ENCODE results near the gene NIPBL.
"Not testable (repeated sequence)": the region's sequence is repeated elsewhere in the genome, so short reads cannot be mapped to it uniquely, and the experiment has no call there.

Gene NIPBL

DNA sequence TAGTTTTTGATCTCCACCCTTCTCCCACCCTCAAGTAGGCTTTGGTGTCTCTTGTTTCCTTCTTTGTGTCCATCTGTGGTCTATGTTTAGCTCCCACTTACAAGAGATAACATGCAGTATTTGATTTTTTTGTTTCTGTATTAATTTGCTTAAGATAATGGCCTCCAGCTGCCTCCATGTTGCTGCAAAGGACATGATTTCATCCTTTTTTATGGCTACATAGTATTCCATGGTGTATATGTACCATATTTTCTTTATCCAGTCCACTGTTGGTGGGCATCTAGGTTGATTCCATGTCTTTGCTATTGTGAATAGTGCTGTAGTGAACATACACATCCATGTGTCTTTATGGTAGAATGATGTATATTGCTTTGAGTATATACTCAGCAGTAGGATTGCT is 24.5 kb downstream of the NIPBL start:
- DNase-seq (ENCODE audit: low read depth): not testable (repeated sequence)

DNA sequence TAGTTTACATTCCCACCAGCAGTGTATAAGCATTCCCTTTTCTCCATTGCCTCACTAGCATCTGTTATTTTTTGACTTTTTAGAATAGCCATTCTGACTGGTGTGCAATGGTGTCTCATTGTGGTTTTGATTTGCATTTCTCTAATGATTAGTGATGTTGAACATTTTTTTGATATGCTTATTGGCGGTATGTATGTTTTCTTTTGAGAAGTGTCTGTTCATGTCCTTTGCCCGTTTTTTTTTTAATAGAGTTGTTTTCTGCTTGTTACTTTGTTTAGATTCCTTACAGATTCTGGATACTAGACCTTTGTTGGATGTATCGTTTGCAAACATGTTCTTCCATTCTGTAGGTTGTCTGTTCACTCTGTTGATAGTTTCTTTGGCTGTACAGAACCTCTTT is 25.3 kb downstream of the NIPBL start:
- no peak for DNase-seq (ENCODE audit: low read depth)

DNA sequence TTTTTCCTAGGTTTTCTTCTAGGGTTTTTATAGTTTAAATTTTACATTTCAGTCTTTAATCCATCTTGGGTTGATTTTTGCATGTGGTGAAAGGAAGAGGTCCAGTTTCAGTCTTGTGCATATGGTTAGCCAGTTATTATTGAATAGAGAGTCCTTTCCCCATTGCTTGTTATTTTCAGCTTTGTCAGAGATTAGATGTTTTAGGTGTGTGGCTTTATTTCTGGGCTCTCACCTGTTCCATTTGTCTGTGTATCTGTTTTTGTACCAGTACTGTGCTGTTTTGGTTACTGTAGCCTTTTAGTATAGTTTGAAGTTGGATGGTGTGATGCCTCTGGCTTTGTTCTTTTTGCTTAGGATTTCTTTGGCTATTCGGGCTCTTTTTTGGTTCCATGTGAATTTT is 25.8 kb downstream of the NIPBL start:
- no peak for DNase-seq (ENCODE audit: low read depth)

DNA sequence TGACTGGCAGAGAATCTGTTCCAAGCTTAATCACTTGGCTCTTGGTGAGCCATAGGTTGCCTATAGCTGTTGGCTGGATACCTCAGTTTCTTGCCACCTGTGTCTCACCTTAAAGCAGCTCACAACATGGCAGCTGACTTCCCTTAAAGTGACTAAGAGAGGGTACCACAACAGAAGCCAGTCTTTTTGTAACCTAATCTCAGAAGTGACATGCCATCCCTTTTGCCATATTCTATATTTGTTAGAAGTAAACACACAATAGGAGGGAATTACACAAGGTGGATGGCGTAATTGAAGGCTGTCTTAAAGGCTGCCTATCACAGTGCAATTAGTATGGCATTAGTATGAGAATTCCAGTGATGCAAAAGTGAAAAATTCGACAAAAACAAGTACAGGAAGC is 28.1 kb downstream of the NIPBL start:
- no peak for DNase-seq (ENCODE audit: low read depth)

DNA sequence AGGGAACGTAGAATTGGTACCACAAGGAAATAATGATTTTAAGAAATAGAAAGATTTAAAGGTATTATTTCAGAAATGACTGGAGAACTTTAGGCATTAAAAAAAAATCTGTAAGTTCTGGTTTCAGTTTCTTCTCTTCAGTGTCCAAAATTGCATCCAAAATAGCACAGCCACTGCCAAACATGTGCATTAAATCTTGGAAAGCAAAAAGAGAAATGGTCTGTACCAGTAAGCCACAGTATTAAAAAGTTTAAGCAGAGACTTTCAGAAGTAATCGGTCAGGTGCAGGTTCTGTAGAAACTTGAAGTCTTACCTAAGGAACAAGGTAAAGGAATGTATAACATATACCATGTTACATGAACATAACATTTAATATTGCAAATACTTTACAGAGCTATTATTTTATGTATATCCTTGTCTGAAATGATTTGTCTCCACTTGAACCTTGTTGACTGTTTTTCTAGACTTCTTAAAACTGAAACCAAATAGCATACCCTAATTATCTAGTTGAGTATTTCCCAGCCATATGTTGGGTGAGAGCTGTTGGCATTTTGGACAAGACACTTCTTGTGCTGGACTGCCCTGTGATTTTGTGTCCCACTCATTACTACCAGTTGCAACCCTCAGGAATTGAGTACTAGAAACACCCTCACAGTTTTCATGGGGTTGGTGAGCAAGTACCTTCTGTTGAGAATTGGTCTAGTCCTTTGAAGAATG is 32.1 kb downstream of the NIPBL start:
- no peak for DNase-seq (ENCODE audit: low read depth)

DNA sequence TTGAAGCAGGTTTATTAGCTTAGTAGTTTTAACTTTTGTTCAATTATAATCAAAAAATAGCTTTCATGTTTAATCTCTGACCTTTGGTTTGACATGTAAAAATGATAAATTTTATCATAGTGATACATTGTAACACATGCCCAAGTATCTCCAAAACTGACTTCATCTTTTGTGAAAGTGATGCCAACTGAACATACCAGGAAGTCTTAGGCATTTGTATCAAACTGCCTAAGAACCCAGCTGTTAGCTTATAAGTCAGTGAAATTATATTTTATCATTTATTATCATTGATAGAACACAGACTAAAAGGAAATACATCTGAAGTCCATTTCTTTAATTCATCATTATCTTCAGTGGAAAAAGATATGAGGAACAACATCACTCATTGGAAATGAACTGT is 39.1 kb downstream of the NIPBL start:
- no peak for DNase-seq (ENCODE audit: low read depth)

DNA sequence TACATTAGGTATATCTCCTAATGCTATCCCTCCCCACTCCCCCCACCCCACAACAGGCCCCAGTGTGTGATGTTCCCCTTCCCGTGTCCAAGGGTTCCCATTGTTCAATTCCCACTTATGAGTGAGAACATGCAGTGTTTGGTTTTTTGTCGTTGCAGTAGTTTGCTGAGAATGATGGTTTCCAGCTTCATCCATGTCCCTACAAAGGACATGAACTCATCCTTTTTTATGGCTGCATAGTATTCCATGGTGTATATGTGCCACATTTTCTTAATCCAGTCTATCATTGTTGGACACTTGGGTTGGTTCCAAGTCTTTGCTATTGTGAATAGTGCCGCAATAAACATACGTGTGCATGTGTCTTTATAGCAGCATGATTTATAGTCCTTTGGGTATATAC is 40.0 kb downstream of the NIPBL start:
- not testable (repeated sequence) for DNase-seq (ENCODE audit: low read depth)

DNA sequence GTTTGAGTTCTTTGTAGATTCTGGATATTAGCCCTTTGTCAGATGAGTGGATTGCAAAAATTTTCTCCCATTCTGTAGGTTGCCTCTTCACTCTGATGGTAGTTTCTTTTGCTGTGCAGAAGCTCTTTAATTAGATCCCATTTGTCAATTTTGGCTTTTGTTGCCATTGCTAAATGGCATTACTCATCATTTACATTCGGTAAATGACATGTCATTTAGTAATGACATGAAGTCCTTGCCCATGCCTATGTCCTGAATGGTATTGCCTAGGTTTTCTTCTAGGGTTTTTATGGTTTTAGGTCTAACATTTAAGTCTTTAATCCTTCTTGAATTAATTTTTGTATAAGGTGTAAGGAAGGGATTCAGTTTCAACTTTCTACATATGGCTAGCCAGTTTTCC is 40.8 kb downstream of the NIPBL start:
- DNase-seq (ENCODE audit: low read depth): not testable (repeated sequence)

DNA sequence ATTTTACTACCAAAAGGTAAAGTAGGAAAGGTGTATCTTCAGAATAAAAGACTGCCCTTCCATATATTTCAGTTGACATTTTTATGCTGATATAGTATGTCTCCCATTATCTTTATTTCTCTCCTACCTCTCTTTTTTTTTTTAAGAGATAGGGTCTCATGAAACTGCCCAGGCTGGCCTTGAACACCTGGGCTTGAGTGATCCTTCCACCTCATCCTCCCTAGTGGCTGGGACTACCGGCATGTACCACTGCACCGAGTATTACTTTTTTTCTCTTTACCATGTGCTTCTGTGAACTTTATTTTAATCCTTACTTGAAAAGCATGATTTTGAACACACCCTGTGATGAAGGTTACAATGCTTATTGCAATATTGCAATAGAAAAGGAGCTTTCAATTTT is 42.7 kb downstream of the NIPBL start:
- no peak for DNase-seq (ENCODE audit: low read depth)

DNA sequence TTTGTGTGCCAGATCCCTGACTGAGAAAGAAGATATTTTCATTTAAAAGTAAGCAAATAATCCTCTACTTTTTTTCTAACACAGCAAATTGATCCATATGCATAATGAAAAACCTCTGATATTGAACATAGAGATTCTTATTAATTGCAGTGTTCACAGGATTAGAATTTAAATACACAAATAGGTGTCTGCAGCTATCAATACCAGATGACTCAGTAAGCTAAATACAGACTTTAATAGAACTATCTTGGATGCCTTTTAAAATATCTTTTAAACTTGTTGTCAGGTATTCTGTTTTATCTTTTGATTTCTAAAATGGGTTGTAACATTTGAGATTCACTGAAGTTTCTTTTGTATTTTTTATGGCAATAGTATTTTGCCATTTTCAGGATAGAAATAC is 43.1 kb downstream of the NIPBL start:
- no peak for DNase-seq (ENCODE audit: low read depth)

DNA sequence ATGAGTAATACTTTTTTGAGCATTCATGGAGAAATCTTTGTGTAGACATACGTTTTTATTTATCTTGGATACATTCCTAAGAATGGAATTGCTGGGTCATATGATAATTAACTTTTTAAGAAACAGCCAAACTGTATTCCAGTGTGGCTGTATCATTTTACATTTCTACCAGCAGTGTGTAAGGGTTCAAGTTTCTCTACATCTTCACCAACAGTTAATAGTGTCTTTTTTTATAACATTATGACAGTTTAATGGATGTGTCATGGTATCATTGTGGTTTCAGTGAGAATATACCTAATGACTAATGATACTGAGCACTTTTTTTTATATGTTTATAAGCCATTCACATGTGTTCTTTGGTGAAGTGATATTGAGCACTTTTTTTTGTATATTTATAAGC is 52.4 kb downstream of the NIPBL start:
- no peak for DNase-seq (ENCODE audit: low read depth)

DNA sequence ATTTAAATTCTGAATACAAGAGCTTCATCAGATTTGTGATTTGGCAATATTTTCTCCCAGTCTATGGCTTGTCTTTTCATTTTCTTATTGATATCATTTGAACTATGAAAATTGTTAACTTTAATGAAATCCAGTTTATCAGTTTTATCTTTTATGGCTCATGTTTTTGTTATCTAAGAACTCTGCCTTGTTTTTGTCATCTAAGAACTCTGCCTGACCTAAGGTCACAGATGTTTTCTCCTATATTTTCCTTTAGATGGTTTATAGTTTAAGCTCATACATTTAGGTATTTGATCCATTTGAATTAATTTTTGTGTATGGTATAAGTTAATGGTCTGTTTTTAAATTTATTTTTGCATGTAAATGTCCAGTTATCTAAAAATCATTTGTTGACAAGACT is 52.9 kb downstream of the NIPBL start:
- DNase-seq (ENCODE audit: low read depth): no peak

DNA sequence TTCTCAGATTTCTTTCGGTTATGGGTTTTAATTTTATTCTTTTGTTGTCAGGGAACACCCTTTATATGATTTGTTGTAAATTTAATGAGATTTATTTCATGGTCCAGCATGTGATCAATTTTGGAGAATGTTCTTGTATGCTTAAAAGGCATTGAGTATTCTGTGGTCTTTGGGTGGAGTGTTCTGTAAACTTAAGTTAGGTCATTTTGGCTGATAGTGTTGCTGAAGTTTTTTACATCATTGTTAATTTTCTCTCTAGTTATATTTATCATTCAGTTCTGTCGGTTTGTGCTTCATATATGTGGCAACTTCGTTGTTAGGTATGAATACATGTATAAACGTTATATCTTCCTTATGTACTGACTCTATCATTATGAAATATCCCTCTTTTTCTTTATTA is 55.5 kb downstream of the NIPBL start:
- DNase-seq (ENCODE audit: low read depth): no peak

DNA sequence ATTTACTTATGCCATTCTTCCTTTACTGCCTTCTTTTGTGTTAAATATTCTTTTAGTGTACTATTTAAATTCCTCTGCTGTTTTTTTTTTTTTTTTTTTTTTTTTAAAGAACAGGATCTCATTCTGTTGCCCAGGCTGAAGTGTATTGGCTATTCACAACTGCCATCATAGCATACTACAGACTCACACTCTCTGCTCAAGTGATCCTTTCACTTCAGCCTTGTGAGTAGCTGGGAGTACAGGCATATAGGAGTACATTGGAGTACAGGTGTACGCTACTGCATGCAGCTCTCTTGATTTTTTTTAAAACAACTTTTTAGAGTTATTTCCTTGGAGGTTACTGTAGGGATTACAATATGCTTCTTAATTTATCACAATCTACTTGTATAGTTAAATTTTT is 56.1 kb downstream of the NIPBL start:
- DNase-seq (ENCODE audit: low read depth): no peak

DNA sequence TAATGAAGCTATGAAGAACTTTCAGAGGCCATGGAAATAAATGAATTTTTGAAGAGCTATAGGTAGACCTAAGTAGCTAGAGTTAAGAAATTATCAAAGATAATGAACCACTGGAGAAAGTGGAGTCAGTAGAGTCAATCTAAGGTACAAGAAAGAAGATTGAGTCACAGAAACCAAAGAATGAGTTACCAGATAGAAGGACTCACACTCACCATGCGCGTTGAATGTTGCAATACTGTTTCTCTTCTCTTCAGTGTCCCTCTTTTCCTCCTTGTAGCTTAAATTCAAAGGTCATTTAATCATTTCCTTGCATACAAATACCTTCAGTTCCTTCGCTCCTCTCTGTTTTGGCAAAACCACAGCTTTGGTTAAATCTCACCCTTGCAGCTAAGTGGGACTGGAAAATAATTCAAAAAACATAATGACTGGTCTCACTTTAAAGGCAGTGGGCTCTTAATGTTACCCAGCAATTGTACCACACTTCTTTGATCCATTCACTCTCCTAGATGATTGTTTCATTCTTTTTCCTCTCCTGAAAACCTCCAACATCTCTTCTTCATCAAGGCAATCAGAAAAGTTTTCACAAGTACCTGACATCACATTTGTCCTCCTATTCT is 58.3 kb downstream of the NIPBL start:
- no peak for DNase-seq (ENCODE audit: low read depth)

DNA sequence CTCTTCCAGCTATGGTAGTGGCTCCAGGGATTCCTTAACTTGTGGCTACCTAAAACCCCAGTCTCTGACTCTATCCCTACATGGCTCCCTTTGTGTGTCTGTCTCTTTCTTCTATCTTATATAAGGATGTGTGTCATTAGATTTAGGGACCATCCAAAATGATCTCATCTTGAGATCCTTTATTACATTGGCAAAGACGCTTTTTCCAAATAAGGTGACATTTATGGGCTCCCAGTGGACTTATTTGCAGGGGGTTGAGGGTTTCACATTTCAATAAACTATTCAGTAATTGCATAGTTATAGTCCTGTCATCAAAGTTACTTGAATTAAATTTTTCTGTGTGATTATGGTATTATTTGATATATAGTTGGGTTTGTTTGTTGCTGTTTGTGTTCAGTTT is 59.2 kb downstream of the NIPBL start:
- DNase-seq (ENCODE audit: low read depth): no peak

DNA sequence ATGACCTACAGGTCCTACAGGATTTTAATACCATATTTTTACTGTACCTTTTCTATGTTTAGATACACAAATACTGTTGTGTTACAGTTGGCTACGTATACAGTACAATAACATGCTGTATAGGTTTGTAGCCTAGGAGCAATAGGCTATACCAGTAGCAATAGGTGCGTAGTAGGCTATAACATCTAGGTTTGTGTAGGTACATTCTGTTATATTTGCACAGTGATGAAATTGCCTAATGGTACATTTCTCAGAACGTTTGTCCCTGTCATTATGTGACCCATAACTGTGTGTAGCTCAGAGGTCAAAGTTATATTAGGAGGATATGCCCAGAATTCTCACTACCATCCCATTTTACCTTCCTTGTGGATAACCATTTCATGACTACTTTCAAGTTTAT is 59.7 kb downstream of the NIPBL start:
- DNase-seq (ENCODE audit: low read depth): no peak

DNA sequence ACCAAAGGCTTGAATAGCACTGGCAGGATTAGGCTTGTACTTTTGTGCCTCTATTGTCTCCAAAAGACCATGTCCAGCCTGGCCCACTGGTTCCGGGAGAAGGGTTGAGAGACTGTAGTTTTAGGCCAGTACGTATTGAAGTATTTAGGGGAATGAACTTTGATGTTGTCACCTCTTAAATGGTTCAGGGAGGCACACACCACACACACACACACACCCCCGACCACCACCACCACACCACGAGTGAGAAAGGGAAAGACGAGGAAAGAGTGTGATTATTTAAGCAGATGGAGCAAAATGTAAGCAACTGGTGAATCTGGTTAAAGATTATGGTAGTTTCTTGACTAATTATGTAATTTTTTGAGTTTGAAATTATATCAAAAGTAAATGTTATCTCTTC is 61.6 kb downstream of the NIPBL start:
- no peak for DNase-seq (ENCODE audit: low read depth)

DNA sequence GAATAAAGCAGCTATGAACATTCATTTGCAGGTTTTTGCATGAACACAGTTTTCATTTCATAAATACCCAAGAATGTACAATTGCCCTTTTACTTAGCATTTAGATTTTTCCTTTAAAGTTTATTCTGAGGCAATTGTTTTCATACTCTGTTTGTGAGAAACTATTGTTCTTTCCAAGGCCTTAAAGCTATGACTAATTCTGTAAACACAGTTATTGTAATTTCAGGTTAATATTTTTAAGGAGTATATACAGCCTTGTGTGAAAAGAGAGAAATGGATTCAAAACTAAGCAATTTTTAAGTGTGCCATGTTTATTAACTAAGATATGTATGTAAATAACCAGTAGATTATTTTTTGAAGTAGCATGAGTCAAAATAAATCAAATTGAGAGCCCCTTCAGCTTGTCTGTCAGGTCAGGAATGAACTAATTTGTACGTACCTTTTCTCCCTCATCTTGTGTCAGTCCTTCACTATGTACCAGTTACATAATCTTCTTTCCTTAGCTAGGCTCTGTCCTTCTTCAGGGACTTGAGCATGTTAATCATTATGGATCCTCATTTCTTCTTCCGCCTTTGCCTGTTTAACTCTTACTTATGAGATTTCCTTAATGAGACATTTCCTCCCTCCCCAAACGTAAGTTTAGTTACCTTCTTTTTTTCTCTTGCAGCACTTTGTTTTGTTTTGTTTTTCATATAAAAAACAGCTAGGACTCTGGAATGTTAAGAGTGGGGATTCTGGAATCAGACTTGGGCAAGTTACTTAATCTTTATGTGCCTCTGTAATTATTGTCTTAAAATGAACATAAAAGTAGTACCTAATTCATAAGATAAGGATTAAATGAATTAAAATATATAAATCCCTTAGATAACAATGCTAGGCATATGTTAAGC is 63.6 kb downstream of the NIPBL start:
- no peak for DNase-seq (ENCODE audit: low read depth)

DNA sequence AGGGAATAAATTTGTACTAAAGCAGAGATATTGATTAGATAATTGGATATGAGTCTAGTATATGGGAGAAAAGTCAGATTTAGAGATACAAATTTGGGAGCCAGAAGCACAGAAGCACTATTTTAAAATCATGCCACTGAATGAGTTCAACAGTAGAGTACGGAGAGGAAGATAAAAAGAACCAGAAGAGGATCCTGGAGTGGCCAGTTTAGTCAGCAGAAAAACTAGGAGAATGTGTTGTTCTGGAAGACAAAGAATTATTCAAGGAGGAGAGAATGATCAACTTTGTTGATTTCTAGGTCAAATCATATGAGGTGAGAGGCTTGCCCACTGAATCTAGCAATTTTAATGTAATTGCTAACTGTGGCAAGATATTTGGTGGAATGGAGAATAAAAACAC is 67.0 kb downstream of the NIPBL start:
- DNase-seq (ENCODE audit: low read depth): no peak

DNA sequence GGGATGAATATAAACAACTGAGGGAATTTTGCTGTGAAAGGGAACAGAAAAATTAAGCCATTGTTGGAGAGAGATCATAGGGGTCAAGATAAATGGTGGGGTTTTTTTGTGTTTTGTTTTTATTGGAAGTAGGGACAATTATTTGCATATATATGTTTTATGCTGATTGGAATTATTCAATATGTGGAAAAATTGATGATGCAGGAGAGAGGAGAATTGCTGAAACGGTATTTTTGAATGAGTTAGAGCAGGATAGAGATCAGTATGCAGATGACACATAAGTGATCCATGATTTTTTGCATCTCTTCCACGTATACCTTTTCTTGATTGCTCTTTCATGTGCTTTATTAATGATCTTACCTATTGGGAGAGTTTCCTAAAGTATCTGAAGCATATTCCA is 67.5 kb downstream of the NIPBL start:
- DNase-seq (ENCODE audit: low read depth): no peak

DNA sequence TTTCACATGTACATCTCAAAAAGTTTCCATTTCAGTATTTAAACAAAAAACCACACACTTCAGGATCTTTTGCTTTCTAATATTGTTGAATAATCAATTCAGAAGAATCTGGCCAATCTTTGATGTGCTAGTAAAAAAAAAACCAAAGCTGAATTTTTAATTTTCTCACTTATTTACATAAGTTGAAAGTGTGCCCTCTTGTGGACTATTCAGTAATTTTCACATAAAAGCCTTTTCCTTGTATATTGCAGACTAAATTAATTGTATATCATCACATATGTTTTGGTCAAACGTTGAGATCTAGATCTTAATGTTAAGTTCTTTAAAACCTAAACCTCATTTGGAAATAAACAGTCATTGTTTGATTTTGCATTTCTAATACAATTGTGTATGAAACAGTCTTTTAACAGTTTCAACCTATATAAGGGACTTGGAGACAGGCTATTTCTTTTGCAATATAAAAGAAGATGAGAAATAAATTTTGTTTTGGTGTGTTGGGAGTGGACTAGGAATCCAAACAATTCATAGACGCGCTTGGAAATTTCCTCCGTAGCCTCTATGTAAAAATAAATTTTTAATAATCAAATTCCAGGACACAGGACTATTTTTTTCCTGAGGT is 68.1 kb downstream of the NIPBL start:
- no peak for DNase-seq (ENCODE audit: low read depth)

DNA sequence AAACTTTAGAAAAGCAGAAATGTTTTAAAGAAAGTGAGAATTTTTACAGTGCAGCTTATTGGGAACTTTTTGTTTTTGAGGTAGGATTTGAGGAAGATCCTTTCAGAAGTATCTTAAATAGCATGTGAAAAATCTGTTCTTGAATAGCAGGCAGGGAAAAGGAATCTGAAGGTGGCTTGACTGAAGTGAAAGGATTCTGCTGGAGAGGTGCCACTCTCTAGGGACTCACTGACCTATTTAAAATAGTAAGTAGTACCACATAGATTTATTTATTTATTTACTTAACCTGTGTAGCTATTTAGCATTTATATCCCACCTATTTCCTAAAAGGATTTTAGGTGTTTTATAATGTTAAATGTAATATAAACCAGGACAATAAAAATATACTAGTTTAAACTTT is 69.1 kb downstream of the NIPBL start:
- no peak for DNase-seq (ENCODE audit: low read depth)

Measured in T follicular helper cell (primary cell).